GM23338 (cell line): ENCODE measurements around the gene ANO1. TPM values are rescaled to one million over a fixed set of nuclear protein-coding genes. Genes with fewer than 3 reads are reported as not detected.

Source experiments
- ATAC-seq: fragments of 200-7000 bp; cut with Tn5 transposase; 3 replicates; pipeline ENCODE4 v1.9.1; 2020
- DNase-seq: peaks from one replicate; pipeline ENCODE4 v3.0.0-alpha.2; 2015; ENCODE audit warnings: low spot score
- H2AFZ ChIP-seq: fragments of 200-600 bp; sonication (generic); 2 replicates; pipeline ENCODE4 v1.8.0; 2016; ENCODE audit warnings: antibody characterized with exemption, mild to moderate bottlenecking, moderate library complexity
- H3F3A ChIP-seq: fragments of 200-600 bp; sonication (generic); replicated peaks from 2 replicates; pipeline ENCODE4 v1.8.0; 2017; ENCODE audit warnings: antibody characterized with exemption, mixed run types, low read depth
- H3K27ac ChIP-seq: fragments of 200-600 bp; sonication (generic); 2 replicates; pipeline ENCODE4 v1.6.1; 2016; ENCODE audit warnings: low read depth
- H3K27me3 ChIP-seq: fragments of 200-600 bp; sonication (generic); 2 replicates; pipeline ENCODE4 v1.8.0; 2016; ENCODE audit warnings: mild to moderate bottlenecking, mixed run types, moderate library complexity; ENCODE audit not compliant: insufficient read depth
- H3K36me3 ChIP-seq: fragments of 200-600 bp; sonication (generic); 2 replicates; pipeline ENCODE4 v1.8.0; 2016; ENCODE audit warnings: mild to moderate bottlenecking; ENCODE audit not compliant: insufficient read depth
- H3K4me1 ChIP-seq: fragments of 200-600 bp; sonication (generic); 2 replicates; pipeline ENCODE4 v1.8.0; 2016; ENCODE audit warnings: mild to moderate bottlenecking, moderate library complexity; ENCODE audit not compliant: insufficient read depth
- H3K4me2 ChIP-seq: fragments of 200-600 bp; sonication (generic); 2 replicates; pipeline ENCODE4 v1.7.1; 2017; ENCODE audit warnings: mixed run types
- H3K4me3 ChIP-seq: fragments of 200-600 bp; sonication (generic); 2 replicates; pipeline ENCODE4 v1.6.1; 2016; ENCODE audit warnings: mixed run types
- H3K79me2 ChIP-seq: fragments of 200-600 bp; sonication (generic); replicated peaks from 2 replicates; pipeline ENCODE4 v1.8.0; 2017; ENCODE audit warnings: mild to moderate bottlenecking; ENCODE audit not compliant: insufficient read depth
- H3K9me2 ChIP-seq: fragments of 200-600 bp; sonication (generic); 2 replicates; pipeline ENCODE4 v1.8.0; 2017; ENCODE audit not compliant: insufficient read depth
- H4K20me1 ChIP-seq: fragments of 200-600 bp; sonication (generic); replicated peaks from 2 replicates; pipeline ENCODE4 v1.8.0; 2017; ENCODE audit warnings: mild to moderate bottlenecking; ENCODE audit not compliant: insufficient read depth
- H3K27ac Mint-ChIP-seq: 2 replicates; pipeline ENCODE4 v1.8.0; 2020; ENCODE audit warnings: inconsistent platforms, mild to moderate bottlenecking, moderate library complexity, mixed read lengths
- H3K27me3 Mint-ChIP-seq: 3 replicates; pipeline ENCODE4 v1.8.0; 2022; ENCODE audit warnings: low read depth, mild to moderate bottlenecking, moderate library complexity, mixed read lengths, inconsistent platforms; ENCODE audit not compliant: insufficient read depth, poor library complexity
- H3K36me3 Mint-ChIP-seq: 3 replicates; pipeline ENCODE4 v1.8.0; 2021; ENCODE audit warnings: low read depth, mild to moderate bottlenecking, inconsistent platforms, moderate library complexity, mixed read lengths
- H3K4me1 Mint-ChIP-seq: 3 replicates; pipeline ENCODE4 v1.8.0; 2020; ENCODE audit warnings: mild to moderate bottlenecking, inconsistent platforms, mixed read lengths
- H3K4me3 Mint-ChIP-seq: 3 replicates; pipeline ENCODE4 v1.8.0; 2021; ENCODE audit warnings: moderate library complexity, mild to moderate bottlenecking, inconsistent platforms, mixed read lengths
- H3K9me3 Mint-ChIP-seq: 3 replicates; pipeline ENCODE4 v1.8.0; 2020; ENCODE audit warnings: moderate library complexity, mild to moderate bottlenecking, inconsistent platforms, mixed read lengths
- CREB1 ChIP-seq: fragments of 250-450 bp; sonication (Bioruptor Pico); IDR thresholded peaks from 2 replicates; pipeline ENCODE4 v1.5.0; 2020; ENCODE audit warnings: low read depth, mild to moderate bottlenecking, moderate library complexity
- EZH2 ChIP-seq: fragments of 200-600 bp; sonication (generic); IDR thresholded peaks from one replicate; pipeline ENCODE4 v1.8.0; 2017; ENCODE audit warnings: antibody characterized with exemption, mild to moderate bottlenecking, low read depth; ENCODE audit not compliant: unreplicated experiment
- EZH2phosphoT487 ChIP-seq: fragments of 200-600 bp; sonication (generic); IDR thresholded peaks from one replicate; pipeline ENCODE4 v1.8.1; 2018; ENCODE audit warnings: antibody characterized with exemption; ENCODE audit not compliant: unreplicated experiment
- JUNB ChIP-seq: IDR thresholded peaks from one replicate; pipeline ENCODE4 v1.6.1; 2016; ENCODE audit warnings: antibody characterized with exemption; ENCODE audit not compliant: unreplicated experiment
- NANOG ChIP-seq: IDR thresholded peaks from 2 replicates; pipeline ENCODE4 v1.6.1; 2016; ENCODE audit warnings: antibody characterized with exemption, borderline replicate concordance
- POLR2AphosphoS5 ChIP-seq: IDR thresholded peaks from 2 replicates; pipeline ENCODE4 v1.6.1; 2016; ENCODE audit warnings: antibody characterized with exemption, low read depth
- STAT1 ChIP-seq: IDR thresholded peaks from one replicate; pipeline ENCODE4 v1.6.1; 2016; ENCODE audit warnings: antibody characterized with exemption; ENCODE audit not compliant: unreplicated experiment
- ZNF114 ChIP-seq: fragments of 250-450 bp; sonication (Bioruptor Pico); IDR thresholded peaks from 2 replicates; pipeline ENCODE4 v1.5.0; 2020; ENCODE audit warnings: mild to moderate bottlenecking, moderate library complexity
- ZNF331 ChIP-seq: fragments of 250-450 bp; sonication (Bioruptor Pico); IDR thresholded peaks from 2 replicates; pipeline ENCODE4 v1.5.0; 2020; ENCODE audit warnings: low read depth, mild to moderate bottlenecking, moderate library complexity
- polyA plus RNA-seq: library from polyadenylated mRNA; unstranded; fragments of >200 nt; fragmentation: Nextera tagmentation; extraction: Ambion mirVana; gene quantifications from 2 replicates; pipeline ENCODE4 v1.2.1, GENCODE V29; 2016
- total RNA-seq: library from RNA; depleted of rRNA; stranded (reverse); fragments of >200 nt; shearing (Covaris generic); gene quantifications from 2 replicates; pipeline ENCODE4 v1.2.3, GENCODE V29; 2014
- TF ChIP-seq, protein P1 (sequence below): fragments of 250-450 bp; sonication (Bioruptor Pico); IDR thresholded peaks from 2 replicates; pipeline ENCODE4 v1.5.0; 2020; ENCODE audit warnings: mild to moderate bottlenecking, moderate library complexity
- TF ChIP-seq, protein P2 (sequence below): IDR thresholded peaks from one replicate; pipeline ENCODE4 v1.6.1; 2018; ENCODE audit warnings: antibody characterized with exemption; ENCODE audit not compliant: unreplicated experiment
- TF ChIP-seq, protein P3 (sequence below): IDR thresholded peaks from 2 replicates; pipeline ENCODE4 v1.6.1; 2016; ENCODE audit warnings: antibody characterized with exemption
- TF ChIP-seq, protein P4 (sequence below), 2 experiments: fragments of 200-600 bp in 1 of 2; sonication (generic) in 1 of 2; conservative IDR thresholded peaks; 2 replicates each; pipeline versions ENCODE4 v1.5.1 to v1.6.1; 2016 to 2017; ENCODE audit warnings: antibody characterized with exemption in 2 of 2, low read depth in 2 of 2, mild to moderate bottlenecking in 2 of 2, moderate library complexity in 1 of 2

ANO1 gene
- total and polyA plus RNA-seq, 2 experiments from 2014 or later = 1.4 to 3.4 TPM

DNA sequence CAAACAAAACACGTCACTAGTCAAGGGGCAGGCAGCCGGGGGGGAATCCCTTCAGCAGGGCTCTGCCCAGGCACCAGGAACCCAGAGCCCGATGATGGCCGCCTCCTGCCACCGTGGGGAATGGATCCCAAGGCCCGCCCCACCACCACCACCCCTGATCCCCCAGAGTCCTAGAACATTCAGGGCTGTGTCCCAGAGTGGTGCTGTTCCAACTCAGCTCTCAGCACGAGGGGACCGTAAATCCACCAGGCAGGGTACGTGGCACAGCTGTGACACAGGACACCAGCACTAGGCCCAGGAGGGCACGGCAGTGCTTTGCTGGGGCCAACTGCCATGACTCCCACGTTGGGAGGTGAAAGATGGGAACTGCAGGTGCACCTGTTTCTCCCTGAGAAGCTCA lies 29.6 kb downstream of the ANO1 start:
- no peaks in the 10 kb centered on the region for H3F3A ChIP-seq
- no peaks in the 10 kb centered on the region for H3K9me2 ChIP-seq
- Mint-ChIP-seq H3K4me3 (no peak overlapping the region), H3K4me1 (peaks cover 42% of the 10 kb centered on the region), H3K27ac (no peak overlapping the region), H3K36me3 (no peaks in the 10 kb centered on the region; the same call in 2 of the 3 replicates), H3K27me3 (peaks cover 10% of the 10 kb centered on the region), H3K9me3 (no peaks in the 10 kb centered on the region)
- no peak overlapping the region for H3K4me3 ChIP-seq
- no peaks in the 10 kb centered on the region for H3K27me3 ChIP-seq
- H3K36me3 ChIP-seq = no peaks in the 10 kb centered on the region
- TF ChIP-seq, protein P1, sequence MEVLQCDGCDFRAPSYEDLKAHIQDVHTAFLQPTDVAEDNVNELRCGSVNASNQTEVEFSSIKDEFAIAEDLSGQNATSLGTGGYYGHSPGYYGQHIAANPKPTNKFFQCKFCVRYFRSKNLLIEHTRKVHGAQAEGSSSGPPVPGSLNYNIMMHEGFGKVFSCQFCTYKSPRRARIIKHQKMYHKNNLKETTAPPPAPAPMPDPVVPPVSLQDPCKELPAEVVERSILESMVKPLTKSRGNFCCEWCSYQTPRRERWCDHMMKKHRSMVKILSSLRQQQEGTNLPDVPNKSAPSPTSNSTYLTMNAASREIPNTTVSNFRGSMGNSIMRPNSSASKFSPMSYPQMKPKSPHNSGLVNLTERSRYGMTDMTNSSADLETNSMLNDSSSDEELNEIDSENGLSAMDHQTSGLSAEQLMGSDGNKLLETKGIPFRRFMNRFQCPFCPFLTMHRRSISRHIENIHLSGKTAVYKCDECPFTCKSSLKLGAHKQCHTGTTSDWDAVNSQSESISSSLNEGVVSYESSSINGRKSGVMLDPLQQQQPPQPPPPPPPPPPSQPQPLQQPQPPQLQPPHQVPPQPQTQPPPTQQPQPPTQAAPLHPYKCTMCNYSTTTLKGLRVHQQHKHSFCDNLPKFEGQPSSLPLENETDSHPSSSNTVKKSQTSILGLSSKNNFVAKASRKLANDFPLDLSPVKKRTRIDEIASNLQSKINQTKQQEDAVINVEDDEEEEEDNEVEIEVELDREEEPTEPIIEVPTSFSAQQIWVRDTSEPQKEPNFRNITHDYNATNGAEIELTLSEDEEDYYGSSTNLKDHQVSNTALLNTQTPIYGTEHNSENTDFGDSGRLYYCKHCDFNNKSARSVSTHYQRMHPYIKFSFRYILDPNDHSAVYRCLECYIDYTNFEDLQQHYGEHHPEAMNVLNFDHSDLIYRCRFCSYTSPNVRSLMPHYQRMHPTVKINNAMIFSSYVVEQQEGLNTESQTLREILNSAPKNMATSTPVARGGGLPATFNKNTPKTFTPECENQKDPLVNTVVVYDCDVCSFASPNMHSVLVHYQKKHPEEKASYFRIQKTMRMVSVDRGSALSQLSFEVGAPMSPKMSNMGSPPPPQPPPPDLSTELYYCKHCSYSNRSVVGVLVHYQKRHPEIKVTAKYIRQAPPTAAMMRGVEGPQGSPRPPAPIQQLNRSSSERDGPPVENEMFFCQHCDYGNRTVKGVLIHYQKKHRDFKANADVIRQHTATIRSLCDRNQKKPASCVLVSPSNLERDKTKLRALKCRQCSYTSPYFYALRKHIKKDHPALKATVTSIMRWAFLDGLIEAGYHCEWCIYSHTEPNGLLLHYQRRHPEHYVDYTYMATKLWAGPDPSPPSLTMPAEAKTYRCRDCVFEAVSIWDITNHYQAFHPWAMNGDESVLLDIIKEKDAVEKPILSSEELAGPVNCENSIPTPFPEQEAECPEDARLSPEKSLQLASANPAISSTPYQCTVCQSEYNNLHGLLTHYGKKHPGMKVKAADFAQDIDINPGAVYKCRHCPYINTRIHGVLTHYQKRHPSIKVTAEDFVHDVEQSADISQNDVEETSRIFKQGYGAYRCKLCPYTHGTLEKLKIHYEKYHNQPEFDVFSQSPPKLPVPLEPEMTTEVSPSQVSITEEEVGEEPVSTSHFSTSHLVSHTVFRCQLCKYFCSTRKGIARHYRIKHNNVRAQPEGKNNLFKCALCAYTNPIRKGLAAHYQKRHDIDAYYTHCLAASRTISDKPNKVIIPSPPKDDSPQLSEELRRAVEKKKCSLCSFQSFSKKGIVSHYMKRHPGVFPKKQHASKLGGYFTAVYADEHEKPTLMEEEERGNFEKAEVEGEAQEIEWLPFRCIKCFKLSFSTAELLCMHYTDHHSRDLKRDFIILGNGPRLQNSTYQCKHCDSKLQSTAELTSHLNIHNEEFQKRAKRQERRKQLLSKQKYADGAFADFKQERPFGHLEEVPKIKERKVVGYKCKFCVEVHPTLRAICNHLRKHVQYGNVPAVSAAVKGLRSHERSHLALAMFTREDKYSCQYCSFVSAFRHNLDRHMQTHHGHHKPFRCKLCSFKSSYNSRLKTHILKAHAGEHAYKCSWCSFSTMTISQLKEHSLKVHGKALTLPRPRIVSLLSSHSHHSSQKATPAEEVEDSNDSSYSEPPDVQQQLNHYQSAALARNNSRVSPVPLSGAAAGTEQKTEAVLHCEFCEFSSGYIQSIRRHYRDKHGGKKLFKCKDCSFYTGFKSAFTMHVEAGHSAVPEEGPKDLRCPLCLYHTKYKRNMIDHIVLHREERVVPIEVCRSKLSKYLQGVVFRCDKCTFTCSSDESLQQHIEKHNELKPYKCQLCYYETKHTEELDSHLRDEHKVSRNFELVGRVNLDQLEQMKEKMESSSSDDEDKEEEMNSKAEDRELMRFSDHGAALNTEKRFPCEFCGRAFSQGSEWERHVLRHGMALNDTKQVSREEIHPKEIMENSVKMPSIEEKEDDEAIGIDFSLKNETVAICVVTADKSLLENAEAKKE (CRISPR knock-in tag) = no peak
- TF ChIP-seq, protein P2, sequence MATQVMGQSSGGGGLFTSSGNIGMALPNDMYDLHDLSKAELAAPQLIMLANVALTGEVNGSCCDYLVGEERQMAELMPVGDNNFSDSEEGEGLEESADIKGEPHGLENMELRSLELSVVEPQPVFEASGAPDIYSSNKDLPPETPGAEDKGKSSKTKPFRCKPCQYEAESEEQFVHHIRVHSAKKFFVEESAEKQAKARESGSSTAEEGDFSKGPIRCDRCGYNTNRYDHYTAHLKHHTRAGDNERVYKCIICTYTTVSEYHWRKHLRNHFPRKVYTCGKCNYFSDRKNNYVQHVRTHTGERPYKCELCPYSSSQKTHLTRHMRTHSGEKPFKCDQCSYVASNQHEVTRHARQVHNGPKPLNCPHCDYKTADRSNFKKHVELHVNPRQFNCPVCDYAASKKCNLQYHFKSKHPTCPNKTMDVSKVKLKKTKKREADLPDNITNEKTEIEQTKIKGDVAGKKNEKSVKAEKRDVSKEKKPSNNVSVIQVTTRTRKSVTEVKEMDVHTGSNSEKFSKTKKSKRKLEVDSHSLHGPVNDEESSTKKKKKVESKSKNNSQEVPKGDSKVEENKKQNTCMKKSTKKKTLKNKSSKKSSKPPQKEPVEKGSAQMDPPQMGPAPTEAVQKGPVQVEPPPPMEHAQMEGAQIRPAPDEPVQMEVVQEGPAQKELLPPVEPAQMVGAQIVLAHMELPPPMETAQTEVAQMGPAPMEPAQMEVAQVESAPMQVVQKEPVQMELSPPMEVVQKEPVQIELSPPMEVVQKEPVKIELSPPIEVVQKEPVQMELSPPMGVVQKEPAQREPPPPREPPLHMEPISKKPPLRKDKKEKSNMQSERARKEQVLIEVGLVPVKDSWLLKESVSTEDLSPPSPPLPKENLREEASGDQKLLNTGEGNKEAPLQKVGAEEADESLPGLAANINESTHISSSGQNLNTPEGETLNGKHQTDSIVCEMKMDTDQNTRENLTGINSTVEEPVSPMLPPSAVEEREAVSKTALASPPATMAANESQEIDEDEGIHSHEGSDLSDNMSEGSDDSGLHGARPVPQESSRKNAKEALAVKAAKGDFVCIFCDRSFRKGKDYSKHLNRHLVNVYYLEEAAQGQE = no peak
- TF ChIP-seq ZNF114 = no peak
- TF ChIP-seq CREB1 (CRISPR knock-in tag) = no peak
- no peak for TF ChIP-seq STAT1
- TF ChIP-seq, protein P3, sequence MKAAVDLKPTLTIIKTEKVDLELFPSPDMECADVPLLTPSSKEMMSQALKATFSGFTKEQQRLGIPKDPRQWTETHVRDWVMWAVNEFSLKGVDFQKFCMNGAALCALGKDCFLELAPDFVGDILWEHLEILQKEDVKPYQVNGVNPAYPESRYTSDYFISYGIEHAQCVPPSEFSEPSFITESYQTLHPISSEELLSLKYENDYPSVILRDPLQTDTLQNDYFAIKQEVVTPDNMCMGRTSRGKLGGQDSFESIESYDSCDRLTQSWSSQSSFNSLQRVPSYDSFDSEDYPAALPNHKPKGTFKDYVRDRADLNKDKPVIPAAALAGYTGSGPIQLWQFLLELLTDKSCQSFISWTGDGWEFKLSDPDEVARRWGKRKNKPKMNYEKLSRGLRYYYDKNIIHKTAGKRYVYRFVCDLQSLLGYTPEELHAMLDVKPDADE = no peak
- TF ChIP-seq, protein P4, sequence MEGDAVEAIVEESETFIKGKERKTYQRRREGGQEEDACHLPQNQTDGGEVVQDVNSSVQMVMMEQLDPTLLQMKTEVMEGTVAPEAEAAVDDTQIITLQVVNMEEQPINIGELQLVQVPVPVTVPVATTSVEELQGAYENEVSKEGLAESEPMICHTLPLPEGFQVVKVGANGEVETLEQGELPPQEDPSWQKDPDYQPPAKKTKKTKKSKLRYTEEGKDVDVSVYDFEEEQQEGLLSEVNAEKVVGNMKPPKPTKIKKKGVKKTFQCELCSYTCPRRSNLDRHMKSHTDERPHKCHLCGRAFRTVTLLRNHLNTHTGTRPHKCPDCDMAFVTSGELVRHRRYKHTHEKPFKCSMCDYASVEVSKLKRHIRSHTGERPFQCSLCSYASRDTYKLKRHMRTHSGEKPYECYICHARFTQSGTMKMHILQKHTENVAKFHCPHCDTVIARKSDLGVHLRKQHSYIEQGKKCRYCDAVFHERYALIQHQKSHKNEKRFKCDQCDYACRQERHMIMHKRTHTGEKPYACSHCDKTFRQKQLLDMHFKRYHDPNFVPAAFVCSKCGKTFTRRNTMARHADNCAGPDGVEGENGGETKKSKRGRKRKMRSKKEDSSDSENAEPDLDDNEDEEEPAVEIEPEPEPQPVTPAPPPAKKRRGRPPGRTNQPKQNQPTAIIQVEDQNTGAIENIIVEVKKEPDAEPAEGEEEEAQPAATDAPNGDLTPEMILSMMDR (conservative IDR thresholded peaks at IDR 0.05; ENCODE audit: low read depth in 2 of 2) = no peak
- no peak for TF ChIP-seq POLR2AphosphoS5
- TF ChIP-seq JUNB = no peak
- TF ChIP-seq EZH2 = no peak
- TF ChIP-seq ZNF331 = no peak
- TF ChIP-seq NANOG = no peak
- no peak for TF ChIP-seq EZH2phosphoT487
- H3K4me1 ChIP-seq = 0 out of 2 replicates have a peak, but pooled peaks cover 10% of the 10 kb centered on the region
- ATAC-seq (no peak), DNase-seq (no peak)
- no peak overlapping the region for H3K4me2 ChIP-seq
- H3K27ac ChIP-seq = no peak overlapping the region
- H3K79me2 ChIP-seq = no peaks in the 10 kb centered on the region
- no peak overlapping the region for H2AFZ ChIP-seq
- no peaks in the 10 kb centered on the region for H4K20me1 ChIP-seq
